Dermis microvascular lymphatic vessel endothelial cell (primary cell): Measurements from ENCODE around the gene HIPK2. TPM values are rescaled to one million over a fixed set of nuclear protein-coding genes. Genes with fewer than 3 reads are reported as not detected.

Experiments
- DNase-seq, 2 donors: peaks; one replicate each; pipeline versions ENCODE4 v3.0.0 to v3.0.0-alpha.2; 2010; ENCODE audit warnings: low read depth in 2 of 2
- total RNA-seq: library from RNA; depleted of rRNA; stranded (reverse); fragments of >200 nt; gene quantifications from 2 replicates; pipeline ENCODE4 v1.2.1, GENCODE V29; 2014

The HIPK2 gene
- total RNA-seq, 1 donor from 2014 or later: 5.9 TPM

GRCh38 chr7:139753081-139753692 lies 24.6 kb downstream of the HIPK2 start:
- no peak for DNase-seq

- no peak for DNase-seq
These were observed 25.2 kb downstream of the HIPK2 start for GRCh38 chr7:139752604-139753003.

GRCh38 chr7:139752148-139752547 lies 25.6 kb downstream of the HIPK2 start:
- no peak for DNase-seq

GRCh38 chr7:139750459-139751095 lies 27.2 kb downstream of the HIPK2 start:
- DNase-seq: no peak

- no peak for DNase-seq
These were observed 28.3 kb downstream of the HIPK2 start for GRCh38 chr7:139749545-139749944.

- no peak for DNase-seq
These were observed 28.9 kb downstream of the HIPK2 start for GRCh38 chr7:139748941-139749340.

GRCh38 chr7:139748373-139748765 lies 29.4 kb downstream of the HIPK2 start:
- DNase-seq: no peak

GRCh38 chr7:139747662-139748372 lies 30.0 kb downstream of the HIPK2 start:
- DNase-seq: no peak

- no peak for DNase-seq
These were observed 31.1 kb downstream of the HIPK2 start for GRCh38 chr7:139746652-139747051.

- no peak for DNase-seq
These were observed 32.1 kb downstream of the HIPK2 start for GRCh38 chr7:139745678-139746143.

GRCh38 chr7:139744768-139745677 lies 32.8 kb downstream of the HIPK2 start:
- DNase-seq: no peak

- DNase-seq: no peak
These were observed 33.6 kb downstream of the HIPK2 start for GRCh38 chr7:139743967-139744767.

GRCh38 chr7:139743267-139743966 lies 34.4 kb downstream of the HIPK2 start:
- no peak for DNase-seq

GRCh38 chr7:139741789-139742344 lies 35.9 kb downstream of the HIPK2 start:
- no peak for DNase-seq

GRCh38 chr7:139741239-139741638 lies 36.6 kb downstream of the HIPK2 start:
- DNase-seq: no peak

GRCh38 chr7:139739863-139740597 lies 37.8 kb downstream of the HIPK2 start:
- no peak for DNase-seq

- no peak for DNase-seq
These were observed 39.0 kb downstream of the HIPK2 start for GRCh38 chr7:139738772-139739171.

GRCh38 chr7:139738101-139738489 lies 39.7 kb downstream of the HIPK2 start:
- DNase-seq: peak in 1 of 2 donors; percentile 43
